T-helper 2 cell treated with Interferon-gamma antibody and Interleukin-4, amounts not matched to agents 100 ng/mL and 5 ng/mL, for 36 hours (primary cell): ENCODE measurements around the gene GRM4. TPM values are rescaled to one million over a fixed set of nuclear protein-coding genes. Genes with fewer than 3 reads are reported as not detected.

Experiments used
- intact Hi-C: fragments of 100-400 bp; cut with micrococcal nuclease; formaldehyde crosslinking; loops from one replicate; pipeline ENCODE4 v1.15.1; 2023
- total RNA-seq: library from RNA; stranded (reverse); gene quantifications from 2 replicates; pipeline ENCODE4 v1.2.3, GENCODE V29; 2022

The GRM4 gene
- total RNA-seq, 1 donor from 2014 or later: not detected

DNA sequence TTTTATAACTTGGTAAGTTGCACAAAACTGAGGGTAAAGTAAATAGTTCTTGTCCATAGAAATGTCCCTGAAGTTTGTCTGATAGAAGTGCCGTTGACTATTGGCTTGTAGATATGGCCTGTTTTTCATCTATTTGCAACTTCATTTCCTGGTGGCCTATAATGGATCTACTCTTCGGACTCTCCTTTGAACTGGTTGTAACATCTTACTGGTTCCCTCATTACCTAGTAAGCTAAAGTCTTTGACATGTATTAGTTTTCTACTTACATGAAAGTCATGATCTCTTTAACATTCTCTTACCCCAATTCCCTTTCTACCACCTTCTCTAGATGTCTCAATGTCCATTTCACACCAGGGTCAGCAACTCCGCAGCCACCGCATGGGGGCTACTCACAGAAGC, 146.3 kb downstream of the GRM4 start:
- intact Hi-C loops: no loop called here

DNA sequence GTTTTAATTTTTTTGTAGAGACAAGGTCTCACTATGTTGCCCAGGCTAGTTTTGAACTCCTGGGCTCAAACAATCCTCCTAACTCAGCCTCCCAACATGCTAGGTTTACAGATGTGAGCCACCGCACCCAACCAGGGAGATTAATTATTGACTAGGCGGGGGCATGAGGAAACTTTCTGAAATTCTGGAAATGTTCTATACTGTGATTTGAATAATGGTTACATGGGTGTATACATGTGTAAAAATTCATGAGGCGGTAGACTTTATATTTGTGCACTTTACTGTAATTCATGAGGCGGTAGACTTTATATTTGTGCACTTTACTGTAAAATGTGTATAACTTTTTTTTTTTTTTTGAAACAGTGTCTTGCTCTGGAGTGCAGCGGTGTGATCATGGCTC, 147.2 kb downstream of the GRM4 start:
- intact Hi-C loops: no loop called here

- intact Hi-C loops: no loop called here
These were observed 148.6 kb downstream of the GRM4 start for GRCh38 chr6:33997265-33997664.

GRCh38 chr6:33996120-33996475, 149.8 kb downstream of the GRM4 start:
- intact Hi-C loops: no loop called here

DNA sequence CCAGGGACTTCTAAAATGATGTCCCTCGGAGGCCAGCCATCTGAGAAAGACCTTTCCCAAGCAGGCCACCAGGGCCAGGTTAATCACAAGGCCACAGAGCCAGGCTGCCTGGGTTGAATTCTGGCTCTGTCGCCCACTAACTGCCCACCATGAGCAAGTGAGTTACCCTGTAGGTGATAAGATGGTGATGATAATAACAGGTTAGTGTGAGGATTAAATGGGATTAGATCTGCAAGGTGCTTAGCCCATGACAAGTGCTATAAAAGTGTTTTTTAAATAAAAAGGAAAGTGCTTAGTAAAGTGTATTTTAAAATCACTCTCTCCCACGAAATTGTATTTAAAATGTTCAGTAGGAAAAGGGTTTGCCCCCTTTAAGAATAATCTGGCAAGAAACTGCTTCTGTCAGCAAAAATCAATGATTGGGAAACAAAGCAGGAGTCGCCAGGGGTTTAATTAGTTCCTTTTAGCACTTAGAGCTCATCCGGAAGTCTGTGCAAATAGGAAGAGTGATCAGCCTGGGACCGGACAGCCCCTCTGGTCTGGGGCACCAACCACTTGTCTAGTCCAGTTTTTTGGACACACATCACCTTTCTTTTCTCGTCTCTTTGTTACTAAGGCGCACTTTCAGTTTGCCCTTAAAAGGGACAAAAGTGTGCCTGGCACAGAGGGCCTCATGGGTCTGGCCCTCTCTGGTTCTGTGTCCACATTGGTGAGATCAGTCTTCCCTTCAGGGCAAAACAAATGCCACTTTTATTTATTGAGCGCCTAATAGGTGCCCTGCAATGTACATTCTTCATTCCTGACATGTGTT, 150.4 kb downstream of the GRM4 start:
- intact Hi-C loops: no loop called here

DNA sequence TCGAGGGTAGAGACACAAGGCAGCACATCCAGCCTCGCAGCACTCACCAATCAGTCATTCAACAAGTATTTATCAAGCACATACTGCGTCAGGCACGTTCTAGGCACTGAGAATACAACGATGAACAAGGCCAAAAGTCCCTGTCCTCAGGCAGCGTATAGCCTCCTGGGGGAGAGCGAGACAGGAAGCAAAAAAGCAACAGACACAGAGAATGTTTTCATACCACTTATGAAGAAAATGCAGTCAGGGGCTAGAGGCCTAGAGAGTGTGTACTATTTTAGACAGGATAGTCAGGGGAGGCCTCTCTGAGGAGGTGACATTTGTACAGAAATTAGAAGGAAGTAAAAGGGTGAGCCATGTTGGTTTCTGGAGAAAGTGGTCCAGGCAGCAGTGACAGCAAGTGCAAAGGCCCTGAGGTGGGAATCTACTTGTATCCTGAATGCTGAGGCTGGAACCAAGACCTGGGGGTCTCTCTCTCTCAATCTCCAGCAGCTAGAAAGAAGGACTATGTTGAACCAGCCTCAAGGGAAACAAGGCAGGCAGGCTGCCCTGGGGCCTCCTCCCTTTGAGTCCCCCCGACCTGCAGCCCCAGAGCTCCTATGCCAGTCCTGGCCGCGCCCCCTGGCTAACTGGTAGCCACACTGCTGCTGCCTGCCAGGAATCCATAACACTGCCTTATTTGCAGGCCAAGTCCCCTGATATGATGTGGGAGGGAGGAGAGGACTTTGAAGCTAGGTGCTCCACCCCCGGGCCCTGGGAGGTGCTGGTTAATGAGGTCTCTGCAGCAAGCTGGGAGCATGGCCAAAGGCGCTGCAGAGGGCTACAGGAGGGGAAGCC, 151.2 kb downstream of the GRM4 start:
- intact Hi-C loops: no loop called here

DNA sequence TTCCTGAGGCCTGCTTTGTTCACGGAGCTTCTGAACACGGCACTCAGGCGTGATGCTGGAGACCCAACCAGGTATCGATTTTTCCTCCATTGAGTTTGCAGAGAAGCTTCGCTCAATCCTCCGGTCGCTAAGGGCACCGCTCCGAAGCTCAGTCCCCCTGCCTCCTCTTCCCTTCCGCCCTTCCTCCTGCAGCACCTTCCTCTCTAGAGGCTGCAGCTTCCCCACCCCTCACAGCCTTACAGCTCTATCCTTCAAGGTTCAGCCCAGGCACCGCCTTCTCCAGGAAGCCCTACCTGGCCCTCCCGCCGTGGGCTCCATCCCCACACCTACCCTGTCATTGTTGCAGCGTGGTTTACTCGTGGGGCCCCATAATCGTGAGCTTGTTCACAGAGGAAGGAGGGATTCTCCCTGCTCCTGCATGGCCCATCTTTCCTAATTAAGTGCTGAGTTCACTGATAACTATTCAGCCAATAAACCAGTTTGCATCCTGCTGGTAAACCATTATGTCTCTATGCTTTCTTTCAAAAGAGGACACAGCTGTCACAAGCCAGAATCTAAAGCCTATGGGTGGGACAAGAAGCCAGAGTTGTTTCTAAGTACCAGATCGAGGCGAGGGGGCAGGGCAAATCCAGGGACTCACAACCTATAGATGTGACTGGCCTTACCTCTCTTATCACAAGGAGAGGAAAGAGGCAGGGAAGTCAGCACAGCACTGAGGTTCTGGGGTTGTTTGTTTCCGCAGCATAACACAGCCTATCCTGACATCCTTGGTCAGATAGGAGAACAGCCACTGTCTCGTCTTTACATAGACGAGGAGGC, 152.0 kb downstream of the GRM4 start:
- intact Hi-C loops: no loop called here

GRCh38 chr6:33993091-33993490, 152.8 kb downstream of the GRM4 start:
- intact Hi-C loops: no loop called here

GRCh38 chr6:33992191-33992590, 153.7 kb downstream of the GRM4 start:
- intact Hi-C loops: no loop called here

DNA sequence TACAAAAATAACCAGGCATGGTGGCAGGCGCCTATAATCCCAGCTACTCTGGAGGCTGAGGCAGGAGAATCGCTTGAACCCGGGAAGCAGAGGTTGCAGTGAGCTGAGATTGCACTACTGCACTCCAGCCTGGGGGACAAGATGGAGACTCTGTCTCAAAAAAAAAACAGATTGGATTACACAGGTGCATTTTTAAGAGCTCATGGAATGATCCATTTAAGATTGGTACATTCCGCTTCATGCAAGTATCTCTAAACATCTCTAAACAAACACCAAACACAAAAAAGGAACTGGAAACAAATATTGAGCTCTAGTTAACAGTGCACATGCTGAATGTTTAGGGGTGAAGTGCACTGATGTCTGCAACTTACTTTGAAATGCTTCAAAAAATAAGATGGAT, 154.3 kb downstream of the GRM4 start:
- intact Hi-C loops: no loop called here

- intact Hi-C loops: no loop called here
These were observed 155.8 kb downstream of the GRM4 start for GRCh38 chr6:33990061-33990541.

GRCh38 chr6:33989016-33989854, 156.7 kb downstream of the GRM4 start:
- intact Hi-C loops: no loop called here

DNA sequence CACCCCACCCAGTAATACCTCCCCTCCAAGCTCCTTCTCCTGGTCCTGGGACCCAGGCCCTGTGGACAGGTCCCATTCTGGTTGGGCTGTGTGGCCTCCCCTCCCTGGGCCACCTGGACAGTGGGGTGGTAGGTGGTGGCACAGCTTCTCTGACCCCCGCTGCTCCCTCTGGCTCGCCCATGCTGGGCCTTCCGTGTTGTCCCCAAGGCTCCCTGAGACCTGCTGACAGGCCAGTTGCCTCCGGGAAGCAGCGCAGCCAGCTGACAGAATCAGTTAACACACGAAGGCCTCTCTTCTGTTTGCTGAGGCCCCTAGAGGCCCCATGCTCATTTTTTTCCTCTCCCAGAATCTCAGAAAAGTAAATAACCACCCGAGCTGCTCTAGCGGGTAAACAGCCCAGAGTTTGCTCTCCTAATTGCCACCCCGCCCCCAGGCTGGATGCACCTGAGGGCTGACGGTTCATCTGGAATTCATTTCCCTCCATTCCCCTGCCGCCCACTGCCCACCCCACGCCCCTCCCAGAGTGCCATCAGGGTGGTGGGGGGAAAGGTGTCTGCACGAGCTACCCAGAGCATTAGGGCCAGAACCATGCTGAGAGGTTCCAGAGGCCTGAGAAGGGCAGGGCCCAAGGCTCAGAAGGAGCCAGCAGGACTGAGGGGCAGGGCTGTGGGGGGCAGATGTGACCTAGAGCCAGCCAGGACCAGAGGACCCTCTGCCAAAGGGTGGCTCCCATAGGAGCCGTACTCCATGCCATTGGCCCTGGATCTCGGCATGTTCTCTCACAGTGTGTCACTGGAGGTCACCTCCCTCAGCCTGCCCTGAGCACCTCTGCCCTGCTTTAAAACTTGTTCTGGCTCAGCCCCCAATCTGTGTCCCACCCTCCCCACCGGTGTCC, 157.5 kb downstream of the GRM4 start:
- intact Hi-C loops: no loop called here

DNA sequence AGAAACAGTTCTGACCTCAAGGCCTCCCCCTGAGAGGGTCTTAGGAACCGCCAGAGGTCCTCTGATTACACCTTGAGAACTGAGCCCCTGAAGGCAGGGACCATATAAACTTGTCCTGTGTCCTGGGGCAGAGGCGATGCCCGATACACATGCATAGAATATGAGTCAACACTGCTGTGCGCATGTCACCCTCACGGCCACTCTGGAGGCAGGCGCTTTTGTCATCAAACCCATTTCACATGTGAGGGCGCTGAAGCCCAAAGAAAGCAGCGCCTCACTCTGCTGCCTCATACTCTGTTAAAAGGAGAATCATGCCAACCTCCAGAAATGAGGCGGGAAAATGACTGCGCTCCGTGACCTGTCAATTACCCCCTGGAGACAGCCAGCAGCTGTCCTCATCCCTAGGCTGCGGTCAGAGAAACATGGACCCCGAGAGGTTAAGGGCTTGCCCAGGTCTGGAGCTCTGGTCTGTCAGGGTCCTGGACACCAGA, 158.3 kb downstream of the GRM4 start:
- intact Hi-C loops: no loop called here

DNA sequence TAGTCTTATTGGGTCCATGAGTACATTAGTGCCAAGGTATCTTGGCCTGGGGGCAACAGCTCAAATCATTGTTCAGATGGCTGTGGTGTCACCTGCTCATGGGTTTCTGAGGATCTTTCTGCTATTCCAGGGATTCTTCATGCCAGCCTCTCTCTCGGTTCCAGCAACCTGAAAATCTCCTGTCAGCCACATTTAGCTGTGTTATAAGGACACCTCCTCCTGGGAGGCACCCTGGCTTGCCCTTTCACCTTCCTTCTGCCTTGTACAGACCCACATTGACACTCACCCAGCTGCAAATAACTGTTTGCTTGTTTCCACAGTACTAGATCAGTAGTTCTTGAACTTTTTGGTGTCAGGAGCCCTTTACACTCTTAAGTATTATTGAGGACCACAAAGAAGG, 159.9 kb downstream of the GRM4 start:
- intact Hi-C loops: no loop called here

- intact Hi-C loops: no loop called here
These were observed 160.6 kb downstream of the GRM4 start for GRCh38 chr6:33985313-33985751.

- intact Hi-C loops: no loop called here
These were observed 161.2 kb downstream of the GRM4 start for GRCh38 chr6:33984466-33985312.

DNA sequence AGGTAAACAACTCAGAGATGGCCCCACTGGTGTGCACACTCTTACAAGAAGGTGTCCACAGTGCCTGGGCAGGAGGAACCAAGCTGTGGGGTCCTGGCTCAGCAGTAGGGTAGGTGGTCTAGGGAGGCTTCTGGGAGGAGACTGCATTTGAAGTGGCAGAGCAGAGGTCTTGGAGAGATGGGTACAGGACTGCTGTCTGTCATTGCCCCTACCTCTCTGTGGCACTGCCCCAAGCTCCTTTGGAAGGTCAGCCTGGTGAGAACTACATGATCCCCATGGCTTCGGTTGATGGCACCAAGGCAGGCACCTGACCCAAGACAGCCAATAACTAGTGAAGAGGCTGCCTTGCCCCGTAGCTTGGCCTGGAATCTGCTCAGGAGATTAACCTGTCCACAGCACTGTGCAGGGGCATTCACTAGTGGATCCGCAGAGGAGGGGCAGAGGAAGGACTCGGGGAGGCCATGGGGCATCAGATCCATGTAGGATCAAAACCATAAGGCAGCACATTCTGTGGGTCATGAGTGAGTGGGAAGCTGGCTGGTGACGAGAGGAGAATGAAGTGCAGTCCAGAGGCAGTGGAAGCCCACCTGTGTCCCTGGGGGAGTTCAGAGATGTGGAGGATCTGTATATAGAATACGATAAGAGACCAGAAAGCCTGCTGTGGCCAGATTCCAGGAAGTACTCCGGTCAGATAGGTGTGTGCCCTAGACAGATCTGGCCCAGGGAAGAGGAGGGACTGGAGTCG, 162.0 kb downstream of the GRM4 start:
- intact Hi-C loops: no loop called here
